H1 (cell line): ENCODE measurements around the gene RNF157. TPM values are rescaled to one million over a fixed set of nuclear protein-coding genes. Genes with fewer than 3 reads are reported as not detected.

Source experiments
- CTCF ChIA-PET: fragments of 300-600 bp; sonication (Branson Sonifier 250); formaldehyde crosslinking; loops from one replicate; lab custom pipeline; 2021; ENCODE audit not compliant: partially characterized antibody; lab: Charles Lee
- POLR2A ChIA-PET: fragments of 300-600 bp; sonication (Branson Sonifier 250); formaldehyde crosslinking; loops from one replicate; lab custom pipeline; 2021; ENCODE audit warnings: inconsistent platforms; ENCODE audit not compliant: partially characterized antibody; lab: Charles Lee
- DNase-seq, 2 experiments: peaks; one replicate each; pipeline versions ENCODE4 v3.0.0 to v3.0.0-alpha.2; 2010 to 2022; ENCODE audit warnings: low spot score in 2 of 2, low read depth in 1 of 2, mixed read lengths in 1 of 2
- FAIRE-seq: peaks from 2 replicates; lab custom pipeline; 2011; peaks lifted over from hg19 to GRCh38; lab: Jason Lieb, UNC
- H2AFZ ChIP-seq: 2 replicates; pipeline ENCODE4 v1.8.1; 2012; ENCODE audit warnings: low read length, inconsistent platforms
- H2AK5ac ChIP-seq: 2 replicates; pipeline ENCODE4 v1.6.1; 2013; ENCODE audit warnings: low read depth, low read length
- H2BK120ac ChIP-seq: replicated peaks from 2 replicates; pipeline ENCODE3; 2013; ENCODE audit warnings: low read depth, low read length, inconsistent platforms
- H2BK12ac ChIP-seq: 2 replicates; pipeline ENCODE4 v1.6.1; 2013; ENCODE audit warnings: low read depth, low read length
- H2BK15ac ChIP-seq: 2 replicates; pipeline ENCODE4 v1.6.1; 2013; ENCODE audit warnings: low read length
- H2BK20ac ChIP-seq: 2 replicates; pipeline ENCODE4 v1.6.1; 2013; ENCODE audit warnings: low read length
- H2BK5ac ChIP-seq: 2 replicates; pipeline ENCODE4 v1.6.1; 2013; ENCODE audit warnings: low read depth, low read length
- H3K14ac ChIP-seq: 2 replicates; pipeline ENCODE4 v1.6.1; 2013; ENCODE audit warnings: inconsistent platforms; ENCODE audit not compliant: insufficient read length
- H3K18ac ChIP-seq: 2 replicates; pipeline ENCODE4 v1.6.1; 2013; ENCODE audit warnings: low read length; ENCODE audit errors: extremely low read depth
- H3K23ac ChIP-seq: 2 replicates; pipeline ENCODE4 v1.6.1; 2013; ENCODE audit warnings: inconsistent platforms; ENCODE audit not compliant: insufficient read length
- H3K23me2 ChIP-seq: 2 replicates; pipeline ENCODE4 v1.6.1; 2013; ENCODE audit warnings: low read depth, low read length
- H3K27ac ChIP-seq: 2 replicates; pipeline ENCODE4 v1.6.1; 2011; ENCODE audit warnings: low read depth, low read length, inconsistent platforms
- H3K27me3 ChIP-seq, 4 experiments: replicated peaks in 1 of 4; 1 replicate in 1 of 4; 2 replicates in 3 of 4; pipeline versions ENCODE4 v1.6.1 to v1.8.1; 2011 to 2013; ENCODE audit warnings: low read length in 3 of 4, mild to moderate bottlenecking in 3 of 4, inconsistent platforms in 2 of 4, mixed read lengths in 2 of 4, moderate library complexity in 1 of 4; ENCODE audit not compliant: control insufficient read depth in 3 of 4, insufficient read depth in 3 of 4; ENCODE audit errors: extremely low read depth in 1 of 4
- H3K36me3 ChIP-seq, 4 experiments: 2 replicates each; pipeline versions ENCODE4 v1.6.1 to v1.8.1; 2011 to 2013; ENCODE audit warnings: mild to moderate bottlenecking in 4 of 4, low read length in 3 of 4, moderate library complexity in 2 of 4, control low read depth in 1 of 4, inconsistent platforms in 1 of 4; ENCODE audit not compliant: insufficient read depth in 4 of 4, control insufficient read depth in 2 of 4
- H3K4ac ChIP-seq: replicated peaks from 2 replicates; pipeline ENCODE3; 2013; ENCODE audit warnings: low read length, low read depth, mixed read lengths, inconsistent platforms; ENCODE audit not compliant: insufficient read length
- H3K4me1 ChIP-seq, 4 experiments: replicated peaks in 1 of 4; 1 replicate in 1 of 4; 2 replicates in 3 of 4; pipeline versions ENCODE4 v1.6.1 to v1.8.1; 2011 to 2013; ENCODE audit warnings: low read length in 3 of 4, inconsistent platforms in 2 of 4, mixed read lengths in 1 of 4; ENCODE audit not compliant: insufficient read depth in 4 of 4, control insufficient read depth in 3 of 4
- H3K4me2 ChIP-seq, 2 experiments: 2 replicates each; pipeline versions ENCODE4 v1.6.1 to v1.8.1; 2011 to 2013; ENCODE audit warnings: low read depth in 2 of 2, low read length in 2 of 2, control low read depth in 1 of 2, inconsistent platforms in 1 of 2, mild to moderate bottlenecking in 1 of 2; ENCODE audit not compliant: insufficient read depth in 1 of 2
- H3K4me3 ChIP-seq, 4 experiments: fragments of 200-600, 300-600 bp in 1 of 4; sonication (generic), shearing (Covaris generic), sonication (Bioruptor Twin) in 1 of 4; 2 replicates each; pipeline versions ENCODE4 v1.5.1 to v1.8.1; 2011 to 2016; ENCODE audit warnings: low read length in 4 of 4, low read depth in 3 of 4, control low read depth in 2 of 4, inconsistent platforms in 2 of 4, mild to moderate bottlenecking in 2 of 4, mixed read lengths in 1 of 4, moderate library complexity in 1 of 4; ENCODE audit not compliant: insufficient read depth in 2 of 4; ENCODE audit errors: extremely low read depth in 1 of 4
- H3K56ac ChIP-seq: replicated peaks from 2 replicates; pipeline ENCODE3; 2013; ENCODE audit warnings: low read depth, mild to moderate bottlenecking, mixed read lengths, low read length, inconsistent platforms; ENCODE audit not compliant: insufficient read length
- H3K79me1 ChIP-seq: 2 replicates; pipeline ENCODE4 v1.6.1; 2013; ENCODE audit warnings: low read depth, low read length, control low read depth
- H3K79me2 ChIP-seq, 2 experiments: 2 replicates each; pipeline versions ENCODE4 v1.6.1 to v1.8.1; 2012 to 2013; ENCODE audit warnings: low read length in 2 of 2, mild to moderate bottlenecking in 2 of 2, inconsistent platforms in 1 of 2; ENCODE audit not compliant: insufficient read depth in 2 of 2, control insufficient read depth in 1 of 2
- H3K9ac ChIP-seq, 4 experiments: replicated peaks in 1 of 4; 1 replicate in 1 of 4; 2 replicates in 3 of 4; pipeline versions ENCODE4 v1.6.1 to v1.8.1; 2011 to 2013; ENCODE audit warnings: low read depth in 3 of 4, low read length in 3 of 4, control low read depth in 2 of 4, mild to moderate bottlenecking in 2 of 4, moderate library complexity in 2 of 4, inconsistent platforms in 1 of 4; ENCODE audit errors: extremely low read depth in 1 of 4
- H3K9me3 ChIP-seq, 2 experiments: 2 replicates each; pipeline versions ENCODE4 v1.6.1 to v1.8.1; 2012 to 2013; ENCODE audit warnings: mild to moderate bottlenecking in 2 of 2, moderate library complexity in 2 of 2, control low read depth in 1 of 2, inconsistent platforms in 1 of 2, low read depth in 1 of 2, low read length in 1 of 2, mixed read lengths in 1 of 2; ENCODE audit not compliant: insufficient read depth in 2 of 2
- H4K20me1 ChIP-seq, 2 experiments: replicated peaks in 1 of 2; 2 replicates each; pipeline versions ENCODE3 to v1.8.1; 2011 to 2013; ENCODE audit warnings: inconsistent platforms in 2 of 2, low read length in 2 of 2, mild to moderate bottlenecking in 1 of 2; ENCODE audit not compliant: insufficient read depth in 2 of 2, control insufficient read depth in 1 of 2
- H4K5ac ChIP-seq: 2 replicates; pipeline ENCODE4 v1.6.1; 2013; ENCODE audit warnings: low read length, low read depth, mixed read lengths, inconsistent platforms; ENCODE audit not compliant: insufficient read length
- H4K8ac ChIP-seq: 2 replicates; pipeline ENCODE4 v1.8.0; 2013; ENCODE audit warnings: mild to moderate bottlenecking, moderate library complexity, low read length, inconsistent platforms; ENCODE audit not compliant: insufficient read depth; ENCODE audit errors: extremely low read depth
- H4K91ac ChIP-seq: replicated peaks from 2 replicates; pipeline ENCODE3; 2013; ENCODE audit warnings: low read length, mixed read lengths, inconsistent platforms; ENCODE audit not compliant: insufficient read length
- BACH1 ChIP-seq: IDR thresholded peaks from 2 replicates; pipeline ENCODE4 v1.6.1; 2012; ENCODE audit warnings: low read length, improper control_type of control experiment
- CHD1 ChIP-seq: IDR thresholded peaks from 2 replicates; pipeline ENCODE4 v1.6.1; 2012; ENCODE audit warnings: low read depth, low read length, improper control_type of control experiment
- CREB1 ChIP-seq: IDR thresholded peaks from 2 replicates; pipeline ENCODE4 v1.6.1; 2012; ENCODE audit warnings: inconsistent platforms
- GTF2F1 ChIP-seq: IDR thresholded peaks from 2 replicates; pipeline ENCODE4 v1.6.1; 2012; ENCODE audit warnings: low read depth, low read length, improper control_type of control experiment, borderline replicate concordance
- JUND ChIP-seq: IDR thresholded peaks from 2 replicates; pipeline ENCODE4 v1.6.1; 2011; ENCODE audit warnings: mild to moderate bottlenecking, improper control_type of control experiment, low read length
- MAX ChIP-seq: IDR thresholded peaks from 2 replicates; pipeline ENCODE4 v1.6.1; 2012; ENCODE audit warnings: inconsistent platforms
- POU5F1 ChIP-seq: IDR thresholded peaks from 2 replicates; pipeline ENCODE4 v1.6.1; 2011; ENCODE audit warnings: low read depth, mild to moderate bottlenecking, low read length, moderate library complexity
- RFX5 ChIP-seq: IDR thresholded peaks from 2 replicates; pipeline ENCODE4 v1.6.1; 2011; ENCODE audit warnings: low read depth, low read length, improper control_type of control experiment, borderline replicate concordance
- SIRT6 ChIP-seq: IDR thresholded peaks from one replicate; pipeline ENCODE4 v1.7.1; 2012; ENCODE audit warnings: low read length, inconsistent platforms
- USF2 ChIP-seq: IDR thresholded peaks from 2 replicates; pipeline ENCODE4 v1.6.1; 2011; ENCODE audit warnings: low read length, improper control_type of control experiment
- ZNF274 ChIP-seq: IDR thresholded peaks from 2 replicates; pipeline ENCODE4 v1.7.0; 2012; ENCODE audit warnings: low read length, borderline replicate concordance; ENCODE audit errors: extremely low read depth
- WGBS, 2 experiments: shearing (Covaris generic) in 1 of 2; methylation state at CpG; one replicate each; pipeline versions ENCODE4 v1.1.6 to v1.1.7; 2013 to 2015; ENCODE audit warnings: low lambda C conversion rate in 2 of 2, mixed read lengths in 2 of 2, inconsistent platforms in 1 of 2, low coverage in 1 of 2, missing lambda C conversion rate in 1 of 2; ENCODE audit not compliant: insufficient replicate concordance in 2 of 2, insufficient coverage in 1 of 2, insufficient read length in 1 of 2; ENCODE audit errors: extremely low coverage in 1 of 2, missing lambda C conversion rate in 1 of 2; 5-methylcytosine and 5-hydroxymethylcytosine counted together
- polyA plus RNA-seq, 7 experiments: library from polyadenylated mRNA; depleted of rRNA in 3 of 7; stranded (reverse) in 5 of 7; unstranded in 2 of 7; fragments of >200 nt in 5 of 7; fragments of 200-250 nt in 2 of 7; gene quantifications; 1 replicate in 5 of 7; 2 replicates in 1 of 7; 4 replicates in 1 of 7; pipeline versions ENCODE4 v1.2.1 to v1.2.3, GENCODE V29; 2011 to 2013; ENCODE audit warnings: missing spikeins in 2 of 7, mixed read lengths in 2 of 7
- total RNA-seq: library from RNA; stranded (reverse); fragmentation: NEBNext Ultra II Directional; extraction: Animal tissue kit (Norgen Biotek cat#: 25700); gene quantifications from 2 replicates; pipeline ENCODE4 v1.2.1, GENCODE V29; 2021

Gene RNF157
- total and polyA plus RNA-seq, 2 of the 8 experiments (the other 6 are each of a cell fraction or from before 2014, with no cell fraction given), result 13.4 to 16.7 TPM

GRCh38 chr17:76241691-76242255 is 1.5 kb upstream of the RNF157 start:
- Histone ChIP-seq H3K4me1 (peaks cover 0 to 9% (median 5%) of the 10 kb centered on the region in 4 experiments; a peak in 6 of 7 replicates), H3K18ac (no peak overlapping the region; the same call in 1 of the 2 replicates), H4K8ac (no peak overlapping the region), H3K4ac (no peak overlapping the region), H3K27me3 (peaks cover 5 to 42% (median 31%) of the 10 kb centered on the region in 4 experiments), H2AFZ (no peak overlapping the region), H2BK120ac (no peak overlapping the region), H3K9me3 (no peaks in the 10 kb centered on the region), H3K56ac (no peak overlapping the region), H2BK20ac (no peak overlapping the region), H3K79me1 (no peaks in the 10 kb centered on the region), H4K20me1 (no peaks in the 10 kb centered on the region), H2AK5ac (peak overlapping the region; percentile 65; the same call in 1 of the 2 replicates), H4K91ac (no peak overlapping the region), H4K5ac (no peak overlapping the region), H3K23me2 (peaks cover 11% of the 10 kb centered on the region), H3K4me2 (peak overlapping the region in 1 of 2 experiments; percentile 68; a peak in 2 of 4 replicates), H2BK5ac (no peak overlapping the region), H3K36me3 (no peaks in the 10 kb centered on the region), H3K23ac (no peak overlapping the region), H2BK15ac (peak overlapping the region; percentile 72; the same call in 1 of the 2 replicates), H3K14ac (no peak overlapping the region), H3K9ac (no peak overlapping the region), H3K4me3 (no peak overlapping the region), H2BK12ac (0 out of 2 replicates have a peak overlapping the region, but pooled peaks have one; percentile 60), H3K27ac (no peak overlapping the region), H3K79me2 (no peaks in the 10 kb centered on the region)
- CTCF ChIA-PET, result interaction anchor here (0.6 to 4.1 kb wide), 5 partner anchors 12 to 109 kb away, joined by 3 to 18 read pairs (median 3); no protein-coding TSS in a partner anchor
- TF ChIP-seq GTF2F1 (no peak), JUND (no peak), MAX (no peak), BACH1 (no peak), CREB1 (no peak), SIRT6 (no peak), ZNF274 (no peak), POU5F1 (no peak), CHD1 (no peak), USF2 (no peak), RFX5 (no peak)
- DNase-seq (no peak), FAIRE-seq (no peak)
- POLR2A ChIA-PET, result interaction anchor here (0.7 to 1.7 kb wide), 10 partner anchors 12 to 119 kb away, joined by 3 to 7 read pairs (median 4); no protein-coding TSS in a partner anchor
- WGBS, 2 experiments, result 92% methylated on average over 15 of the region's 15 CpGs; no CpG with 5 or more reads in 1 of the 2 experiments
